Kidney (tissue), 14 donors: ENCODE results near the gene SARNP. TPM values are rescaled to one million over a fixed set of nuclear protein-coding genes. Genes with fewer than 3 reads are reported as not detected.

Source experiments
- DNase-seq, 5 donors: peaks; one replicate each; pipeline ENCODE4 v3.0.0-alpha.2; 2013 to 2020
- FAIRE-seq: peaks from 2 replicates; lab custom pipeline; 2012; peaks lifted over from hg19 to GRCh38; lab: Jason Lieb, UNC
- H3K27ac ChIP-seq, 2 donors: one replicate each; pipeline ENCODE4 v1.7.0; 2013; ENCODE audit warnings: low read depth in 2 of 2, low read length in 2 of 2, inconsistent platforms in 1 of 2
- H3K27me3 ChIP-seq: one replicate; pipeline ENCODE4 v1.7.1; 2013; ENCODE audit warnings: low read length, inconsistent platforms; ENCODE audit not compliant: control insufficient read depth, insufficient read depth
- H3K36me3 ChIP-seq, 3 donors: one replicate each; pipeline versions ENCODE4 v1.7.0 to v1.7.1; 2013; ENCODE audit warnings: low read length in 3 of 3, control low read depth in 1 of 3, inconsistent platforms in 1 of 3; ENCODE audit not compliant: insufficient read depth in 3 of 3, control insufficient read depth in 2 of 3
- H3K4me1 ChIP-seq, 3 donors: one replicate each; pipeline versions ENCODE4 v1.7.0 to v1.7.1; 2013; ENCODE audit warnings: low read length in 3 of 3, inconsistent platforms in 1 of 3, low read depth in 1 of 3; ENCODE audit not compliant: control insufficient read depth in 2 of 3, insufficient read depth in 2 of 3
- H3K4me3 ChIP-seq, 3 donors: one replicate each; pipeline versions ENCODE4 v1.7.0 to v1.8.1; 2013; ENCODE audit warnings: low read length in 3 of 3, control low read depth in 1 of 3, inconsistent platforms in 1 of 3
- H3K9ac ChIP-seq, 3 donors: one replicate each; pipeline versions ENCODE4 v1.7.0 to v1.7.1; 2013; ENCODE audit warnings: low read length in 3 of 3, control low read depth in 1 of 3, inconsistent platforms in 1 of 3
- H3K9me3 ChIP-seq, 3 donors: one replicate each; pipeline versions ENCODE4 v1.7.0 to v1.7.1; 2013; ENCODE audit warnings: low read length in 3 of 3, control low read depth in 1 of 3, inconsistent platforms in 1 of 3; ENCODE audit not compliant: control insufficient read depth in 2 of 3, insufficient read depth in 1 of 3
- CTCF ChIP-seq: IDR thresholded peaks from 3 replicates; pipeline ENCODE4 v1.5.1; 2012; ENCODE audit warnings: mild to moderate bottlenecking, moderate library complexity, borderline replicate concordance; ENCODE audit not compliant: insufficient read depth; ENCODE audit errors: extremely low read depth
- intact Hi-C: fragments of 100-400 bp; cut with DNase I; formaldehyde crosslinking; loops from one replicate; pipeline ENCODE4 v1.11.1; 2022
- polyA plus RNA-seq: library from polyadenylated mRNA; stranded (reverse); fragments of 350-450 nt; fragmentation: Illumina TruSeq; extraction: RNeasy Lipid Tissue Mini Kit (QIAGEN cat#74804); gene quantifications from one replicate; pipeline ENCODE4 v1.2.3, GENCODE V29; 2014; ENCODE audit warnings: low read depth, low replicate concordance; ENCODE audit not compliant: insufficient read depth
- total RNA-seq: library from RNA; stranded (reverse); fragmentation: NEBNext Ultra II Directional; extraction: Animal tissue kit (Norgen Biotek cat#: 25700); gene quantifications from one replicate; pipeline ENCODE4 v1.2.1, GENCODE V29; 2021
- donor health status: control.
- donor health status: control.
- donor health status: control.
- donor health status: control.
- donor health status: control.
- donor health status: DM: yes; HTN: yes; CAD: no.
- donor health status: Normal renal cell carcinoma (clear cell type).

SARNP gene
- total and polyA plus RNA-seq, 2 donors from 2014 or later: 51.1 to 109 TPM

GRCh38 chr12:55745361-55746173 lies 72.0 kb downstream of the SARNP start:
- H3K9ac ChIP-seq: peak overlapping the region in 2 of 3 donors; percentile 44 to 52
- intact Hi-C loops: loop anchor here (10.0 kb wide), 1 partner anchor 49 kb away; no protein-coding TSS in a partner anchor
- TF ChIP-seq CTCF: no peak
- peaks cover 2 to 15% (median 4%) of the 10 kb centered on the region in 3 donors for H3K4me1 ChIP-seq
- DNase-seq (peak in 4 of 5 donors; percentile 87 to 96 (median 92)), FAIRE-seq (no peak)
- peak overlapping the region; percentile 55 to 61 for H3K27ac ChIP-seq
- no peaks in the 10 kb centered on the region for H3K36me3 ChIP-seq
- peak overlapping the region; percentile 3 to 76 (median 67) for H3K4me3 ChIP-seq
- H3K9me3 ChIP-seq: no peaks in the 10 kb centered on the region
- no peaks in the 10 kb centered on the region for H3K27me3 ChIP-seq

- TF ChIP-seq CTCF: no peak
- DNase-seq (peak in 3 of 5 donors; percentile 45 to 68 (median 58)), FAIRE-seq (no peak)
- Histone ChIP-seq H3K36me3 (no peaks in the 10 kb centered on the region), H3K4me3 (peak overlapping the region; percentile 67 to 76 (median 69)), H3K9ac (peak overlapping the region; percentile 28 to 61 (median 31)), H3K27ac (peak overlapping the region in 1 of 2 donors; percentile 20), H3K4me1 (peaks cover 2 to 15% (median 4%) of the 10 kb centered on the region in 3 donors), H3K9me3 (no peaks in the 10 kb centered on the region), H3K27me3 (no peaks in the 10 kb centered on the region)
- intact Hi-C loops: loop anchor here (10.0 kb wide), 1 partner anchor 50 kb away; no protein-coding TSS in a partner anchor
Measured at GRCh38 chr12:55744340-55745030, 73.0 kb downstream of the SARNP start.

GRCh38 chr12:55743406-55744339 lies 73.9 kb downstream of the SARNP start:
- Histone ChIP-seq H3K4me3 (peak overlapping the region; percentile 67 to 76 (median 69)), H3K36me3 (no peaks in the 10 kb centered on the region), H3K9me3 (no peaks in the 10 kb centered on the region), H3K27me3 (no peaks in the 10 kb centered on the region), H3K4me1 (peaks cover 2 to 15% (median 4%) of the 10 kb centered on the region in 3 donors), H3K9ac (peak overlapping the region; percentile 28 to 61 (median 31)), H3K27ac (no peak overlapping the region)
- peak; percentile 8 for TF ChIP-seq CTCF
- intact Hi-C loops: loop anchor here (10.0 kb wide), 1 partner anchor 51 kb away; no protein-coding TSS in a partner anchor
- FAIRE-seq (no peak), DNase-seq (peak; percentile 75 to 89 (median 85))
